HepG2 (cell line): ENCODE measurements around the gene KCNB1. TPM values are rescaled to one million over a fixed set of nuclear protein-coding genes. Genes with fewer than 3 reads are reported as not detected.

ENCODE experiments used
- ATAC-seq: fragments of 200-7000 bp; cut with Tn5 transposase; 3 replicates; pipeline ENCODE4 v1.9.1; 2020; ENCODE audit warnings: mild to moderate bottlenecking, moderate library complexity
- BruUV-seq: library from RNA; stranded (reverse); fragments of 400-500 nt; replicated peaks from 2 replicates; lab custom pipeline; 2021; lab: Mats Ljungman, UMichigan
- CTCF ChIA-PET: fragments of 300-600 bp; formaldehyde crosslinking; extraction: SDS; loops from one replicate; lab custom pipeline; 2021; ENCODE audit warnings: low total read pairs, inconsistent platforms, low intra/inter-chr PET ratio; lab: Yijun Ruan, JAX
- POLR2A ChIA-PET: fragments of 350-600 bp; sonication (Branson Sonifier 250); formaldehyde crosslinking; loops from one replicate; lab custom pipeline; 2020; ENCODE audit warnings: antibody characterized with exemption, inconsistent platforms; lab: Yijun Ruan, JAX
- DNase-seq: peaks from one replicate; pipeline ENCODE4 v3.0.0-alpha.2; 2015; ENCODE audit warnings: low spot score
- FAIRE-seq: peaks from 3 replicates; lab custom pipeline; 2011; peaks lifted over from hg19 to GRCh38; lab: Jason Lieb, UNC
- H2AFZ ChIP-seq: one replicate; pipeline ENCODE4 v1.6.1; 2011; ENCODE audit warnings: low read length, inconsistent platforms
- H3K27ac ChIP-seq: fragments of 300-600 bp; 3 replicates; pipeline ENCODE4 v1.8.0; 2011; ENCODE audit warnings: mixed run types, mild to moderate bottlenecking, mixed read lengths, low read length, inconsistent platforms; ENCODE audit not compliant: insufficient read depth; ENCODE audit errors: extremely low read length
- H3K27me3 ChIP-seq, 2 experiments: fragments of 200-600 bp in 1 of 2; 2 replicates in 1 of 2; 3 replicates in 1 of 2; pipeline versions ENCODE4 v1.6.0 to v1.8.0; 2011; ENCODE audit warnings: low read length in 2 of 2, mild to moderate bottlenecking in 2 of 2, moderate library complexity in 2 of 2, inconsistent platforms in 1 of 2; ENCODE audit not compliant: insufficient read depth in 2 of 2, control insufficient read depth in 1 of 2
- H3K36me3 ChIP-seq, 2 experiments: fragments of 200-600 bp in 1 of 2; replicated peaks in 1 of 2; 2 replicates in 1 of 2; 3 replicates in 1 of 2; pipeline versions ENCODE4 v1.5.1 to v1.8.0; 2011; ENCODE audit warnings: low read length in 2 of 2, inconsistent platforms in 1 of 2; ENCODE audit not compliant: insufficient read depth in 2 of 2, control insufficient read depth in 1 of 2
- H3K4me1 ChIP-seq: 2 replicates; pipeline ENCODE4 v1.5.1; 2012; ENCODE audit warnings: low read length, inconsistent platforms; ENCODE audit not compliant: insufficient read depth
- H3K4me2 ChIP-seq: 2 replicates; pipeline ENCODE4 v1.6.0; 2011; ENCODE audit warnings: low read depth, low read length, inconsistent platforms
- H3K4me3 ChIP-seq, 3 experiments: fragments of 200-600 bp in 1 of 3; sonication (generic), shearing (Covaris generic) in 1 of 3; replicated peaks in 1 of 3; 2 replicates each; pipeline ENCODE4 v1.5.1; 2011 to 2016; ENCODE audit warnings: low read length in 3 of 3, inconsistent platforms in 2 of 3, low read depth in 2 of 3, mild to moderate bottlenecking in 2 of 3, control low read depth in 1 of 3, mixed read lengths in 1 of 3; ENCODE audit not compliant: insufficient read depth in 1 of 3
- H3K79me2 ChIP-seq: one replicate; pipeline ENCODE4 v1.6.1; 2011; ENCODE audit warnings: low read length, inconsistent platforms; ENCODE audit not compliant: insufficient read depth
- H3K9ac ChIP-seq: 2 replicates; pipeline ENCODE4 v1.6.0; 2011; ENCODE audit warnings: mild to moderate bottlenecking, low read depth, low read length, inconsistent platforms; ENCODE audit not compliant: insufficient read depth
- H3K9me3 ChIP-seq: 2 replicates; pipeline ENCODE4 v1.5.1; 2012; ENCODE audit warnings: mild to moderate bottlenecking, low read length
- H4K20me1 ChIP-seq: 2 replicates; pipeline ENCODE4 v1.6.0; 2011; ENCODE audit warnings: inconsistent platforms, mild to moderate bottlenecking, low read length, moderate library complexity; ENCODE audit not compliant: insufficient read depth
- AGO2 ChIP-seq: fragments of 200-400 bp; formaldehyde crosslinking; optimal IDR thresholded peaks from 2 replicates; pipeline ENCODE3; 2017; ENCODE audit warnings: mild to moderate bottlenecking, low read depth, low read length, moderate library complexity
- BCL3 ChIP-seq: sonication (generic); formaldehyde crosslinking; IDR thresholded peaks from 2 replicates; pipeline ENCODE4 v1.5.1; 2020; ENCODE audit warnings: mild to moderate bottlenecking, missing genetic modification reagents, moderate library complexity
- EEA1 ChIP-seq: sonication (generic); formaldehyde crosslinking; IDR thresholded peaks from 2 replicates; pipeline ENCODE4 v1.5.1; 2020; ENCODE audit warnings: mild to moderate bottlenecking, missing genetic modification reagents, borderline replicate concordance
- ELF1 ChIP-seq: sonication (generic); formaldehyde crosslinking; IDR thresholded peaks from 2 replicates; pipeline ENCODE4 v1.4.0; 2020; ENCODE audit warnings: missing genetic modification reagents
- ELK4 ChIP-seq: sonication (generic); formaldehyde crosslinking; IDR thresholded peaks from 2 replicates; pipeline ENCODE4 v1.9.0; 2021; ENCODE audit warnings: missing genetic modification reagents, borderline replicate concordance
- NAIF1 ChIP-seq: sonication (generic); formaldehyde crosslinking; IDR thresholded peaks from 2 replicates; pipeline ENCODE4 v1.5.0; 2020; ENCODE audit warnings: mild to moderate bottlenecking, missing genetic modification reagents, borderline replicate concordance
- PTBP1 ChIP-seq: fragments of 200-400 bp; formaldehyde crosslinking; IDR thresholded peaks from 2 replicates; pipeline ENCODE4 v1.6.1; 2018; ENCODE audit warnings: low read length, low read depth; ENCODE audit not compliant: poor library complexity, severe bottlenecking
- XRCC5 ChIP-seq: fragments of 200-400 bp; formaldehyde crosslinking; optimal IDR thresholded peaks from 2 replicates; pipeline ENCODE3; 2017; ENCODE audit warnings: mild to moderate bottlenecking, low read length
- ZBTB7B ChIP-seq: sonication (generic); formaldehyde crosslinking; IDR thresholded peaks from 2 replicates; pipeline ENCODE4 v1.4.0; 2020; ENCODE audit warnings: missing genetic modification reagents
- ZFYVE20 ChIP-seq: sonication (generic); formaldehyde crosslinking; IDR thresholded peaks from 2 replicates; pipeline ENCODE4 v1.8.0; 2023; ENCODE audit warnings: low read depth, mild to moderate bottlenecking, moderate library complexity, missing genetic modification reagents, borderline replicate concordance
- ZNF138 ChIP-seq: sonication (generic); formaldehyde crosslinking; IDR thresholded peaks from 2 replicates; pipeline ENCODE4 v1.5.0; 2020; ENCODE audit warnings: mild to moderate bottlenecking, low read depth, missing genetic modification reagents
- ZNF33A ChIP-seq: sonication (generic); formaldehyde crosslinking; IDR thresholded peaks from 2 replicates; pipeline ENCODE4 v1.5.1; 2020; ENCODE audit warnings: missing genetic modification reagents, mild to moderate bottlenecking, moderate library complexity, borderline replicate concordance
- ZNF362 ChIP-seq: sonication (generic); formaldehyde crosslinking; IDR thresholded peaks from 2 replicates; pipeline ENCODE4 v1.4.0; 2020; ENCODE audit warnings: missing genetic modification reagents, mild to moderate bottlenecking, borderline replicate concordance
- ZNF549 ChIP-seq: sonication (generic); formaldehyde crosslinking; IDR thresholded peaks from 2 replicates; pipeline ENCODE4 v1.5.0; 2020; ENCODE audit warnings: missing genetic modification reagents
- ZNF768 ChIP-seq: sonication (generic); formaldehyde crosslinking; IDR thresholded peaks from 2 replicates; pipeline ENCODE4 v1.4.0; 2020; ENCODE audit warnings: missing genetic modification reagents
- ZNF788 ChIP-seq: sonication (generic); formaldehyde crosslinking; IDR thresholded peaks from 2 replicates; pipeline ENCODE4 v1.5.0; 2020; ENCODE audit warnings: mild to moderate bottlenecking, missing genetic modification reagents, borderline replicate concordance
- ZSCAN5A ChIP-seq: sonication (generic); formaldehyde crosslinking; IDR thresholded peaks from 2 replicates; pipeline ENCODE4 v1.8.0; 2022; ENCODE audit warnings: mild to moderate bottlenecking, missing genetic modification reagents, borderline replicate concordance
- WGBS: methylation state at CpG from one replicate; pipeline ENCODE4 v1.1.6; 2017; ENCODE audit warnings: low lambda C conversion rate; 5-methylcytosine and 5-hydroxymethylcytosine counted together
- in situ Hi-C: cut with HindIII; loops from 2 replicates; pipeline ENCODE4 v1.10.0; 2017; ENCODE audit warnings: low pct_unique_long_range_greater_than_20kb; ENCODE audit not compliant: extremely low pct_ligation_motif_present
- intact Hi-C: fragments of 100-400 bp; cut with micrococcal nuclease; formaldehyde crosslinking; loops from one replicate; pipeline ENCODE4 v1.10.0; 2022; ENCODE audit not compliant: unreplicated experiment
- polyA plus RNA-seq, 8 experiments: library from polyadenylated mRNA; depleted of rRNA in 3 of 8; stranded (reverse) in 7 of 8; unstranded in 1 of 8; fragments of >200 nt; fragmentation: Illumina TruSeq in 4 of 8; extraction: Trizol in 4 of 8; gene quantifications; 2 replicates each; pipeline versions ENCODE4 v1.2.1 to v1.2.3, GENCODE V29; 2011 to 2016; ENCODE audit warnings: low read depth in 4 of 8, missing spikeins in 1 of 8, mixed read lengths in 1 of 8; ENCODE audit not compliant: insufficient read depth in 1 of 8
- total RNA-seq, 5 experiments: library from RNA; depleted of rRNA; stranded (reverse); fragments of >200 nt; fragmentation: Illumina TruSeq; extraction: Trizol; gene quantifications; 2 replicates each; pipeline ENCODE4 v1.2.3, GENCODE V29; 2016; ENCODE audit warnings: low read depth in 1 of 5

Gene KCNB1
- total and polyA plus RNA-seq, 2 of the 13 experiments (the other 11 are each of a cell fraction or from before 2014, with no cell fraction given) = 0.02 TPM; not detected in 1

GRCh38 chr20:49484180-49485140, 2.0 kb upstream of the KCNB1 start:
- 4% methylated on average over 50 of the region's 61 CpGs for WGBS
- Histone ChIP-seq H3K36me3 (no peaks in the 10 kb centered on the region), H4K20me1 (peaks cover 20% of the 10 kb centered on the region; the same call in 1 of the 2 replicates), H3K27me3 (peaks cover 4 to 36% of the 10 kb centered on the region in 2 experiments; a peak in 3 of 5 replicates), H3K4me2 (peak overlapping the region; percentile 87), H3K4me3 (peak overlapping the region; percentile 41 to 70 (median 48); a peak in 5 of 6 replicates), H3K9ac (no peak overlapping the region), H3K79me2 (no peaks in the 10 kb centered on the region), H3K27ac (no peak overlapping the region), H2AFZ (no peak overlapping the region), H3K9me3 (no peaks in the 10 kb centered on the region), H3K4me1 (peaks cover 18% of the 10 kb centered on the region)
- BruUV-seq = no TSS peak
- DNase-seq (peak; percentile 68), FAIRE-seq (no peak), ATAC-seq (peak; percentile 91)
- ChIA-PET CTCF (interaction anchor here (1.1 to 9.6 kb wide), 7 partner anchors 24 to 157 kb away, joined by 3 to 159 read pairs (median 6); no protein-coding TSS in a partner anchor), POLR2A (no interaction called here)
- in situ Hi-C loops = loop anchor here (5.0 kb wide), 2 partner anchors 97 to 152 kb away; no protein-coding TSS in a partner anchor
- intact Hi-C loops = loop anchor here (1.0 to 5.0 kb wide), 4 partner anchors 24 to 150 kb away; no protein-coding TSS in a partner anchor
- no peak for TF ChIP-seq ZNF33A (CRISPR knock-in tag)
- TF ChIP-seq ZNF549 (CRISPR knock-in tag) = no peak
- no peak for TF ChIP-seq AGO2
- TF ChIP-seq ZNF138 (CRISPR knock-in tag) = no peak
- TF ChIP-seq ELK4 (CRISPR knock-in tag) = no peak
- peak; percentile 38; the same call in 1 of the 2 replicates for TF ChIP-seq ZNF362
- no peak for TF ChIP-seq ZSCAN5A (CRISPR knock-in tag)
- peak; percentile 84; the same call in 1 of the 2 replicates for TF ChIP-seq ZNF788
- TF ChIP-seq EEA1 (CRISPR knock-in tag) = 0 out of 2 replicates have a peak, but pooled peaks have one; percentile 28
- 0 out of 2 replicates have a peak, but pooled peaks have one; percentile 12 for TF ChIP-seq ELF1 (CRISPR knock-in tag)
- TF ChIP-seq ZBTB7B (CRISPR knock-in tag) = no peak
- peak; percentile 93 for TF ChIP-seq BCL3 (CRISPR knock-in tag)
- TF ChIP-seq NAIF1 = no peak
- TF ChIP-seq ZFYVE20 = no peak
- peak; percentile 97 for TF ChIP-seq XRCC5
- TF ChIP-seq PTBP1 = peak; percentile 45
- peak; percentile 78 for TF ChIP-seq ZNF768 (CRISPR knock-in tag)
